ENCODE results near the gene DOK7.

DNA sequence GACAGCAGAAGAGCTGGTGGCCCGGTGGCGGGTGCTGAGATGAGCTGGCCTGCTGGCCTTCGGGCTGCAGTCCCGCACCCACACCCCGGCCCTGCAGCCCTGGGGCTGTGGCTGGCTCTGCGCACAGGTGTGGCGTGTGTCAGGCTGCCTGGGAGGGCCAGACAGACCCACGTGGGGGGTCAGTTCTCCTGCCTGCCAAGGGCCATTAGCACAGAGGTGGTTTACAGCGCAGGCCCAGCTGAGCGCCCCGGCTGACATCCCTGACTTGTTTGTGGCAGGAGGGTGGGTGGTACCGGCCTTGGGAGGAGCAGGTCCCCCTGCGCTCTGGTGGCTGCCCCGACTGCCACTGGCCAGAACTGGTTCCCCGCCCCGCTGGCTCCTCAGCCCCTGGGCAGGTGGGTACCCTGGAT, 30.7 kb upstream of the DOK7 start:
- no peak for TF ChIP-seq POLR2A (IDR thresholded peaks at IDR 0.05)
- TF ChIP-seq, protein P1, sequence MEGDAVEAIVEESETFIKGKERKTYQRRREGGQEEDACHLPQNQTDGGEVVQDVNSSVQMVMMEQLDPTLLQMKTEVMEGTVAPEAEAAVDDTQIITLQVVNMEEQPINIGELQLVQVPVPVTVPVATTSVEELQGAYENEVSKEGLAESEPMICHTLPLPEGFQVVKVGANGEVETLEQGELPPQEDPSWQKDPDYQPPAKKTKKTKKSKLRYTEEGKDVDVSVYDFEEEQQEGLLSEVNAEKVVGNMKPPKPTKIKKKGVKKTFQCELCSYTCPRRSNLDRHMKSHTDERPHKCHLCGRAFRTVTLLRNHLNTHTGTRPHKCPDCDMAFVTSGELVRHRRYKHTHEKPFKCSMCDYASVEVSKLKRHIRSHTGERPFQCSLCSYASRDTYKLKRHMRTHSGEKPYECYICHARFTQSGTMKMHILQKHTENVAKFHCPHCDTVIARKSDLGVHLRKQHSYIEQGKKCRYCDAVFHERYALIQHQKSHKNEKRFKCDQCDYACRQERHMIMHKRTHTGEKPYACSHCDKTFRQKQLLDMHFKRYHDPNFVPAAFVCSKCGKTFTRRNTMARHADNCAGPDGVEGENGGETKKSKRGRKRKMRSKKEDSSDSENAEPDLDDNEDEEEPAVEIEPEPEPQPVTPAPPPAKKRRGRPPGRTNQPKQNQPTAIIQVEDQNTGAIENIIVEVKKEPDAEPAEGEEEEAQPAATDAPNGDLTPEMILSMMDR (IDR thresholded peaks at IDR 0.05) = no peak
